IMR-90 (cell line): Measurements from ENCODE around the gene CLASP1. TPM values are rescaled to one million over a fixed set of nuclear protein-coding genes. Genes with fewer than 3 reads are reported as not detected.

Experiments
- ATAC-seq: fragments of 200-7000 bp; cut with Tn5 transposase; 2 replicates; pipeline ENCODE4 v1.9.1; 2020; ENCODE audit warnings: low read depth, mild to moderate bottlenecking, moderate library complexity
- BruUV-seq: library from RNA; stranded (reverse); fragments of 400-500 nt; replicated peaks from 2 replicates; lab custom pipeline; 2021; lab: Mats Ljungman, UMichigan
- CTCF ChIA-PET: fragments of 300-600 bp; formaldehyde crosslinking; extraction: SDS; loops from one replicate; lab custom pipeline; 2021; ENCODE audit warnings: antibody characterized with exemption; lab: Yijun Ruan, JAX
- POLR2A ChIA-PET: fragments of 300-600 bp; sonication (Branson Sonifier 250); formaldehyde crosslinking; loops from one replicate; lab custom pipeline; 2022; ENCODE audit warnings: antibody characterized with exemption; ENCODE audit not compliant: unreplicated experiment; lab: Charles Lee
- DNase-seq: peaks from one replicate; pipeline ENCODE4 v3.0.0; 2013
- H2AFZ ChIP-seq: replicated peaks from 2 replicates; pipeline ENCODE3; 2013; ENCODE audit warnings: low read length, mild to moderate bottlenecking; ENCODE audit not compliant: poor library complexity
- H2AK5ac ChIP-seq: 2 replicates; pipeline ENCODE4 v1.6.1; 2013; ENCODE audit warnings: low read depth, low read length, inconsistent platforms
- H2AK9ac ChIP-seq: replicated peaks from 2 replicates; pipeline ENCODE3; 2013; ENCODE audit warnings: mild to moderate bottlenecking, low read depth, low read length, moderate library complexity; ENCODE audit not compliant: poor library complexity
- H2BK120ac ChIP-seq: 2 replicates; pipeline ENCODE4 v1.6.1; 2013; ENCODE audit warnings: low read depth, low read length, inconsistent platforms
- H2BK15ac ChIP-seq: 3 replicates; pipeline ENCODE4 v1.6.1; 2013; ENCODE audit warnings: low read depth, low read length, inconsistent platforms
- H2BK20ac ChIP-seq: 2 replicates; pipeline ENCODE4 v1.6.1; 2013; ENCODE audit warnings: low read depth, mild to moderate bottlenecking, inconsistent platforms, low read length, moderate library complexity
- H2BK5ac ChIP-seq: 2 replicates; pipeline ENCODE4 v1.6.1; 2013; ENCODE audit warnings: mild to moderate bottlenecking, low read depth, low read length, inconsistent platforms; ENCODE audit not compliant: poor library complexity, severe bottlenecking
- H3K14ac ChIP-seq: replicated peaks from 2 replicates; pipeline ENCODE4 v1.6.1; 2013; ENCODE audit warnings: low read depth, low read length, inconsistent platforms
- H3K18ac ChIP-seq: 2 replicates; pipeline ENCODE4 v1.6.1; 2013; ENCODE audit warnings: low read depth, low read length, control low read depth
- H3K23ac ChIP-seq: 2 replicates; pipeline ENCODE4 v1.6.1; 2013; ENCODE audit warnings: low read depth, low read length, inconsistent platforms
- H3K27ac ChIP-seq: 2 replicates; pipeline ENCODE4 v1.5.1; 2013; ENCODE audit warnings: mild to moderate bottlenecking, control low read depth, low read length; ENCODE audit not compliant: insufficient read depth
- H3K27me3 ChIP-seq: 2 replicates; pipeline ENCODE4 v1.6.1; 2013; ENCODE audit warnings: low read length; ENCODE audit not compliant: control insufficient read depth, insufficient read depth
- H3K36me3 ChIP-seq: 2 replicates; pipeline ENCODE4 v1.6.1; 2013; ENCODE audit warnings: low read length, mixed read lengths; ENCODE audit not compliant: control insufficient read depth, insufficient read depth
- H3K4ac ChIP-seq: 2 replicates; pipeline ENCODE4 v1.6.1; 2013; ENCODE audit warnings: low read depth, low read length, inconsistent platforms
- H3K4me1 ChIP-seq: 2 replicates; pipeline ENCODE4 v1.6.1; 2013; ENCODE audit warnings: low read length, mixed read lengths; ENCODE audit not compliant: control insufficient read depth, insufficient read depth
- H3K4me2 ChIP-seq: 2 replicates; pipeline ENCODE4 v1.6.1; 2013; ENCODE audit warnings: low read depth, mild to moderate bottlenecking, control low read depth, low read length, moderate library complexity
- H3K4me3 ChIP-seq: 2 replicates; pipeline ENCODE4 v1.5.1; 2013; ENCODE audit warnings: low read depth, mild to moderate bottlenecking, control low read depth, low read length, moderate library complexity; ENCODE audit not compliant: insufficient read depth
- H3K56ac ChIP-seq: 2 replicates; pipeline ENCODE4 v1.6.1; 2013; ENCODE audit warnings: low read length, inconsistent platforms; ENCODE audit not compliant: insufficient read depth; ENCODE audit errors: extremely low read depth
- H3K79me1 ChIP-seq, 2 experiments: 2 replicates each; pipeline ENCODE4 v1.6.1; 2013; ENCODE audit warnings: low read length in 2 of 2, inconsistent platforms in 1 of 2, low read depth in 1 of 2
- H3K9ac ChIP-seq: 2 replicates; pipeline ENCODE4 v1.6.1; 2013; ENCODE audit warnings: low read depth, low read length, control low read depth
- H3K9me1 ChIP-seq: 2 replicates; pipeline ENCODE4 v1.6.1; 2013; ENCODE audit warnings: low read length, inconsistent platforms; ENCODE audit not compliant: insufficient read depth
- H3K9me3 ChIP-seq: 2 replicates; pipeline ENCODE4 v1.6.1; 2013; ENCODE audit warnings: low read length; ENCODE audit not compliant: control insufficient read depth, insufficient read depth
- H4K20me1 ChIP-seq: 2 replicates; pipeline ENCODE4 v1.6.1; 2013; ENCODE audit warnings: low read length, inconsistent platforms; ENCODE audit not compliant: insufficient read depth
- H4K5ac ChIP-seq: 2 replicates; pipeline ENCODE4 v1.6.1; 2013; ENCODE audit warnings: mild to moderate bottlenecking, low read depth, low read length, control low read depth
- H4K8ac ChIP-seq, 2 experiments: 2 replicates each; pipeline ENCODE4 v1.6.1; 2013; ENCODE audit warnings: low read depth in 2 of 2, low read length in 2 of 2, control low read depth in 1 of 2, inconsistent platforms in 1 of 2
- H4K91ac ChIP-seq: 2 replicates; pipeline ENCODE4 v1.6.1; 2013; ENCODE audit warnings: low read depth, low read length, inconsistent platforms; ENCODE audit not compliant: insufficient read depth
- NFE2L2 ChIP-seq: fragments of 150-350 bp; IDR thresholded peaks from 2 replicates; pipeline ENCODE4 v1.6.1; 2016; ENCODE audit warnings: low read depth, mild to moderate bottlenecking, low read length
- SMC3 ChIP-seq: fragments of 150-350 bp; IDR thresholded peaks from 2 replicates; pipeline ENCODE4 v1.6.1; 2016; ENCODE audit warnings: low read depth, mild to moderate bottlenecking, antibody characterized with exemption, low read length, moderate library complexity
- USF2 ChIP-seq: fragments of 150-350 bp; IDR thresholded peaks from 2 replicates; pipeline ENCODE4 v1.6.1; 2017; ENCODE audit warnings: mild to moderate bottlenecking, antibody characterized with exemption, low read length, low read depth
- WGBS, 2 experiments: methylation state at CpG; one replicate each; pipeline versions ENCODE4 v1.1.5 to v1.1.7; 2013; ENCODE audit warnings: missing lambda C conversion rate in 2 of 2; ENCODE audit not compliant: insufficient read length in 1 of 2; ENCODE audit errors: extremely low coverage in 2 of 2; 5-methylcytosine and 5-hydroxymethylcytosine counted together
- dilution Hi-C: fragments of 300-500 bp; cut with HindIII; formaldehyde crosslinking; loops from one replicate; pipeline ENCODE4 v1.14.3; 2018; ENCODE audit warnings: low sequenced_read_pairs; ENCODE audit not compliant: unreplicated experiment
- in situ Hi-C: fragments of 300-500 bp; cut with MboI; formaldehyde crosslinking; loops from 3 replicates; pipeline ENCODE4 v1.14.3; 2019; ENCODE audit warnings: low sequenced_read_pairs, inconsistent platforms, mixed read lengths
- intact Hi-C: fragments of 100-400 bp; cut with micrococcal nuclease; formaldehyde crosslinking; loops from 2 replicates; pipeline ENCODE4 v1.10.0; 2022
- polyA plus RNA-seq, 3 experiments: library from polyadenylated mRNA; depleted of rRNA; stranded (reverse); fragments of >200 nt; gene quantifications; 2 replicates each; pipeline ENCODE4 v1.2.3, GENCODE V29; 2012; ENCODE audit warnings: low replicate concordance in 1 of 3
- total RNA-seq: library from RNA; depleted of rRNA; stranded (reverse); fragments of >200 nt; gene quantifications from 2 replicates; pipeline ENCODE4 v1.2.3, GENCODE V29; 2012

The CLASP1 gene
- total and polyA plus RNA-seq, 2 of the 4 experiments (the other 2 are of a cell fraction), result 12.3 to 33.7 TPM

- dilution Hi-C loops, result no loop called here
- H3K9me3 ChIP-seq, result peaks cover 4% of the 10 kb centered on the region; the same call in 1 of the 2 replicates
- no peaks in the 10 kb centered on the region; a peak in 1 of 4 replicates for H3K79me1 ChIP-seq
- in situ Hi-C loops, result no loop called here
- no peak overlapping the region for H4K91ac ChIP-seq
- no peaks in the 10 kb centered on the region for H4K20me1 ChIP-seq
- no peak overlapping the region for H3K4me2 ChIP-seq
- no TSS peak for BruUV-seq
- no peak overlapping the region for H3K27ac ChIP-seq
- no peak overlapping the region for H2BK5ac ChIP-seq
- H3K4me3 ChIP-seq, result no peak overlapping the region
- no peaks in the 10 kb centered on the region; the same call in 1 of the 2 replicates for H3K4me1 ChIP-seq
- intact Hi-C loops, result no loop called here
- H3K23ac ChIP-seq, result no peak overlapping the region
- ATAC-seq, result no peak
- H4K8ac ChIP-seq, result no peak overlapping the region
- no peak overlapping the region for H2AK9ac ChIP-seq
- POLR2A ChIA-PET, result no interaction called here
- CTCF ChIA-PET, result interaction anchor here (0.6 kb wide), 2 partner anchors 70 to 1374 kb away, joined by 3 to 4 read pairs; no protein-coding TSS in a partner anchor
- H3K18ac ChIP-seq, result no peak overlapping the region
- 83% methylated on average over 2 of the region's 3 CpGs; no CpG with 5 or more reads in 1 of the 2 experiments for WGBS, 2 experiments
- no peak for DNase-seq
- no peaks in the 10 kb centered on the region for H3K9me1 ChIP-seq
- H3K36me3 ChIP-seq, result no peaks in the 10 kb centered on the region
- H2BK20ac ChIP-seq, result no peak overlapping the region
- no peak overlapping the region for H2AK5ac ChIP-seq
- H3K27me3 ChIP-seq, result no peaks in the 10 kb centered on the region
- no peak overlapping the region for H3K4ac ChIP-seq
- H4K5ac ChIP-seq, result no peak overlapping the region
- H3K14ac ChIP-seq, result no peak overlapping the region
- no peak for TF ChIP-seq SMC3
- TF ChIP-seq USF2, result no peak
- no peak for TF ChIP-seq NFE2L2
- H2BK120ac ChIP-seq, result no peak overlapping the region
- no peak overlapping the region for H3K56ac ChIP-seq
- no peak overlapping the region for H2BK15ac ChIP-seq
- H3K9ac ChIP-seq, result no peak overlapping the region
- H2AFZ ChIP-seq, result no peak overlapping the region
Measured at GRCh38 chr2:121665504-121665903, 16.2 kb upstream of the CLASP1 start.
